Kidney tubule cell (primary cell): ENCODE results near the gene ACOT4.
"Not testable (repeated sequence)": the region's sequence is repeated elsewhere in the genome, so short reads cannot be mapped to it uniquely, and the experiment has no call there.

Experiments used
- DNase-seq: peaks from one replicate; pipeline ENCODE4 v3.0.0-alpha.2; 2018; ENCODE audit warnings: low spot score

The ACOT4 gene

GRCh38 chr14:73591690-73592449 lies at the start of gene ACOT4:
Gene ACOT4 (plus strand): TSS chr14:73591873. CDS start chr14:73591960, 87 bp downstream.
- peak; percentile 45 for DNase-seq

GRCh38 chr14:73542961-73543360 lies 48.7 kb upstream of the ACOT4 start:
- DNase-seq = not testable (repeated sequence)

GRCh38 chr14:73545353-73545752 lies 46.3 kb upstream of the ACOT4 start:
- not testable (repeated sequence) for DNase-seq

- DNase-seq = not testable (repeated sequence)
Measured at GRCh38 chr14:73549097-73549496, 42.6 kb upstream of the ACOT4 start.

GRCh38 chr14:73549889-73550524 lies 41.7 kb upstream of the ACOT4 start:
- peak; percentile 34 for DNase-seq

- DNase-seq = no peak
Measured at GRCh38 chr14:73553845-73554244, 37.8 kb upstream of the ACOT4 start.

- DNase-seq = not testable (repeated sequence)
Measured at GRCh38 chr14:73557201-73557600, 34.5 kb upstream of the ACOT4 start.

- DNase-seq = not testable (repeated sequence)
Measured at GRCh38 chr14:73558238-73558637, 33.4 kb upstream of the ACOT4 start.

GRCh38 chr14:73562256-73562655 lies 29.4 kb upstream of the ACOT4 start:
- not testable (repeated sequence) for DNase-seq

GRCh38 chr14:73562696-73563095 lies 29.0 kb upstream of the ACOT4 start:
- not testable (repeated sequence) for DNase-seq

GRCh38 chr14:73566431-73566830 lies 25.2 kb upstream of the ACOT4 start:
- DNase-seq = not testable (repeated sequence)

- DNase-seq = not testable (repeated sequence)
Measured at GRCh38 chr14:73566935-73567334, 24.7 kb upstream of the ACOT4 start.

GRCh38 chr14:73567358-73567757 lies 24.3 kb upstream of the ACOT4 start:
- DNase-seq = no peak

GRCh38 chr14:73567951-73568885 lies 23.5 kb upstream of the ACOT4 start:
- DNase-seq = peak; percentile 60

- DNase-seq = not testable (repeated sequence)
Measured at GRCh38 chr14:73568886-73569184, 22.8 kb upstream of the ACOT4 start.

GRCh38 chr14:73569185-73569958 lies 22.3 kb upstream of the ACOT4 start, which contains the start of gene ACOT2:
Gene ACOT2 (plus strand): TSS chr14:73569213. CDS start chr14:73569241, 28 bp downstream.
- peak; percentile 82 for DNase-seq

GRCh38 chr14:73570913-73571312 lies 20.8 kb upstream of the ACOT4 start:
- DNase-seq = peak; percentile 46

GRCh38 chr14:73573034-73573433 lies 18.6 kb upstream of the ACOT4 start:
- DNase-seq = not testable (repeated sequence)

GRCh38 chr14:73573740-73574139 lies 17.9 kb upstream of the ACOT4 start:
- DNase-seq = not testable (repeated sequence)

GRCh38 chr14:73574251-73574650 lies 17.4 kb upstream of the ACOT4 start:
- not testable (repeated sequence) for DNase-seq

GRCh38 chr14:73576391-73576790 lies 15.3 kb upstream of the ACOT4 start:
- no peak for DNase-seq
